Fibroblast of the conjunctiva (primary cell): Measurements from ENCODE around the gene MTG2.

Source experiments
- DNase-seq: peaks from one replicate; pipeline ENCODE4 v3.0.0-alpha.2; 2010; ENCODE audit warnings: low read depth

The MTG2 gene

DNA sequence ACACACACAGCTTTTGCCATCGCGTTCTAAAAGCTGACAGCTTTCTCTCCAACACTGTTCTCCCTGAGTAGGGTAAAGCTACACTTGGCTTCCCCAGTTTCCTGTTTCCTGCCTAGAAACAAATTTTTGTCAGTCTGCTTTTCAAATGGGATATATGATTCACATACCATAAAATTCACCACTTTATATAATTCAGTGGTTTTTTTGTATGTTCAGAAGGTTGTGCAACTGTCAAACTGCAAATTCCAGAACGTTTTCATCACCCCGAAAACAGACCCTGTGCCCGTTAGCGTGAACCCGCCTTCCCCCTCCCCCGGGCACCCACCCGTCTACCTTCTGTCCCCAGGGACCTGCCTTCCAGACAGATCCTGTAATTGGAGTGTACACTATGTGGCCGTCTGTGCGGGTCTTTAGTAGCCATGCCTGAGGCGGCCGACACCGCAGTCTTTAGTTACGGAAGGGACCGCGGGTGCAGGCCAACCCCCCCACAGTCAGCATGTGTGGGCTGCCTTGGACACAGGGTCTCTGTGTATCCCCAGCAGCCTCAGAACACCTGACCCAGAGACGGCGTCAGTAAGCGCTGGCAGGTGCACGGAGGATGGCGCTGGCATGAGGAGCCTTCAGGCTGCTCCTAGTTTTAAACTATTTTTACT lies 20.7 kb downstream of the MTG2 start:
- DNase-seq: no peak

- no peak for DNase-seq
Observed at GRCh38 chr20:62205618-62206387, 23.0 kb downstream of the MTG2 start.

DNA sequence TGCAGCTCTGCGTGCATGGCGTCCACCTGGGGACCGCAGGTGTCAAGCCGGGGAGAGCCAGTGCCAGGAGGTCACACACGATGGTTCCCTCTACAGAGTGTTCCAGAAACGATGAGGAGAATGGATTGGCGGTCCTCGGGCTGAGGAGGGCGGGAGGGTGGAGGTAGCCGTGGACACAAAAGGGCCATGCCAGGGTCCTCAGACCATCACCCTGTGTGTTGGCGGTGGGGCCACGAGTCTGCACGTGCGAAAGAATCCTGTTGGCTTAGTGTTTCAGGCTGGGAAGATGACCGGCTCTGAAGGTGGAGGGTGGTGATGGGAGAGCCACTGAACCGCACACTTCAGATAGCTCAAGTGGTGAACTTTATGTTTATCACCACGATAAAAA lies 23.6 kb downstream of the MTG2 start:
- no peak for DNase-seq

GRCh38 chr20:62208061-62208794 lies 25.4 kb downstream of the MTG2 start:
- DNase-seq: no peak

- DNase-seq: no peak
Observed at GRCh38 chr20:62208795-62209755, 26.2 kb downstream of the MTG2 start.

DNA sequence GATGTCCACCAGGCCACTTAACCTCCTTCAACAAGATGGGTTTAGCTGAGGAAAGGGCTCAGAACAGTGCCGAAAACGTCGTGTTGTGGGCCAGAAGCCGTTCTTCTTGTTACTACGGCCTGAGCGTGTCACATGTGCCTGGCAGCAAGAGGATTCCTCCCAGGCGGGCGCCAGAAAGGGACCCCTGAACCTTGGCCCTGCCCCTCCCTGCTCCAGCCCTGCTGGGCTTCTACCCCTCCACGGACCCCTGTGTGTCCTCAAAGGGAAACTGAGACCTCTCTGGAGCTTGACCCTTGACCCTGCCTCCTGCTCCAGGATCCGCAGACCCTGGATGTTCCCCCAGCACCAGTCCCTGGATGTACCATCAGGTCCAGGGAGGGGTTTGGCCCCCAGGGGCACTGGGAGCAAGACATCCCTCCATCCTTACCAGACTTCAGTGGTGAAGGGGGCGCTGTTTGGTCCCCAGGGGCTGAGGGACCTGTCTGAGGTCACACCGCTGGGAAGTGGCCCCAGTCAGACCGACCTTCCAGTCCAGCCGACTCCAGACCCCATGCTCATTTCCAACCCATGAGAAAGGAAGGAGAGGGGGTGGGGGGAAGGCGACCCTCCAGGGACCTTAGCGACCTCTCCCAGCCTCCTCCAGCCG lies 27.1 kb downstream of the MTG2 start:
- DNase-seq: no peak

DNA sequence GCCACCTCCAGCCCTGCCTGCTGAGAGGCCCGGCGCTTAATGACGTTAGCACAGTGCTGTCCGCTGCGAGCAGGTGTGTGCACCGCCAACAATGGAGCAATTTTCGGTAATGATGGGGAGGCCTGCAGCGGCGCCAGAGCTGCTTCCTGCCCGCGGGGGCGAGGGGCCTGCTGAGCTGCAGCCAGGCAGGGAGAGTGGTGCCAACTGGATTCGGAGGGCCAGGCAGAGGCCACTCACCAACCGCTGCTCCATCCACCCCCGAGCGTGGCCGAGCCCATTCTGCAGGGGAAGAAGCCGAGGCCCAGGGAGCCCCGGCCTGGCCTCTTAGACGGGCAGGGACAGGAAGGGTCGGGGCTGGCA lies 27.6 kb downstream of the MTG2 start:
- DNase-seq: no peak

DNA sequence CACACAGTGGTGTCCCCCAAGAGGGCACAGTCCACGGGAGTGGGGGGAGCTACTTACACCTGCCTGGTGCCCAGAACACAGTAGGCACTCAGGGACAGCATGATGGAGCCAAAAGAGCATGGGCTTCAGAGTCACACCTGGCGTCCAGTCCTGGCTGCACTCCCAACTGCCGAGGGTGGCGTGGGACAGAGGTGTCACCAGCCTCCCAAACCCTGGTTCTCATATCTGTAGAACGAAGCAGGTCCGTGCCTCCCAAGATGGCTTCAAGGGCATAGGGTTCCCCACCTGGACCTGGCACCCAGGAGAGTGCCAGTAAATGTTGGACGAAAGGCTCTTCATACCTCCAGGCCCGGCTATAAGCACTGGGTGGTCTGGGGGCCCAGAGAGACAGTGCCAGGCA lies 28.4 kb downstream of the MTG2 start:
- no peak for DNase-seq

DNA sequence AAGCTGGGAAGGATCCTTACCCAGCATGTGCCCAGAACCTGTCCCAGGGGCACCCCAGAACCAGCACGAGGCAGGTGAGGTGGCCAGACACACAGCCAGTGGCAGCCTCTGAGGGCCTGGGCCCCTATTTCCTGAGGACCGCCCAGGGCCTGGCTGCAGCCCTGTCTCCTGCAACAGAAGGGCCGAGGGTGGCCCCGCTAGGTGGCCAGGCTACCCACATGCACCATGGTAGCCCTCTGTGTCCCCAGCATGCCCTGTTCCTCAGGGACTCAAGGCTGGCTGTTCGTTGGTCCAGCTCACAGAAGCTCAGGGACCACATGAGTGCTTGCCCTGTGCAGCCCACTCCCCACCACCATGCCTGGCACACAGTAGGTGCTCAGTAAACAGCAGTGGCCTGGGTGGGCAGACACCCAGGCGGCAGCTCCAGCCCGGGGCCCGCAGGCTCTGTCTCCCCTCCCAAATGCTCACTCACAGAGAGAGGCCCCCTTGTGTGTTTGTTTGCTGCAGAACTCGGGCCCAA lies 29.0 kb downstream of the MTG2 start:
- no peak for DNase-seq

GRCh38 chr20:62212299-62212698 lies 29.5 kb downstream of the MTG2 start:
- no peak for DNase-seq

GRCh38 chr20:62214067-62214466 lies 31.2 kb downstream of the MTG2 start:
- DNase-seq: no peak

- DNase-seq: no peak
Observed at GRCh38 chr20:62215020-62215990, 32.5 kb downstream of the MTG2 start.

DNA sequence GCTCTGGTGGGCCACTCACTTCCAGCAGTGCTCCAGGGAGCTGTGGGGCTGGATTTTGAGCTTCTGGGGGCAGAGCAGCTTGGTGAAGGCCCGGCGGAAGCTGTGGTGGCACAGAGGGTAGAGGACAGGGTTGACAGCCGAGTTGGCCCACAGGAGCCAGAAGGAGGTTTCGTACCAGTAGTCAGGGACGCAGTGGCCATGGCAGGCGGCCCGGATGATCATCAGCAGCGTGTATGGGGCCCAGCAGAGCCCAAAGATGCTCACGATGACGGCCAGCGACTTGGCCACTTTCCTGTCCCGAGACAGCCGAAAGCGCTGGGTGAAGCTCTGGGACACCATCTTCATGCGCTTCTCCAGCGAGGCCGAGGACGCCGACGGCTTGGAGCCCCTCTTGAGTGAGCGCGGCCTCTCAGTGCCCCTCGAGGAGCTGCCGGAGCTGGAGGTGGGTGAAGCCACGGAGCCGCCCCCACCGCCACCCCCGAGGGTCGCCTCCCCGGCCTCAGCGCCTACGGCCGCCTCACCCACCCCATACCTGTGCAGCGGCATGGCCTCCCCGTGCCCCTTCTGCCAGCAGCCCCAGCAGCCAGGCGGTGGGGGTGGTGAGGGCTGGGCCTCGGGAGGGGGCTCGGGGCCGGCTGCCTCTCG lies 33.3 kb downstream of the MTG2 start:
- DNase-seq: no peak

- DNase-seq: no peak
Observed at GRCh38 chr20:62216636-62217566, 34.1 kb downstream of the MTG2 start.

DNA sequence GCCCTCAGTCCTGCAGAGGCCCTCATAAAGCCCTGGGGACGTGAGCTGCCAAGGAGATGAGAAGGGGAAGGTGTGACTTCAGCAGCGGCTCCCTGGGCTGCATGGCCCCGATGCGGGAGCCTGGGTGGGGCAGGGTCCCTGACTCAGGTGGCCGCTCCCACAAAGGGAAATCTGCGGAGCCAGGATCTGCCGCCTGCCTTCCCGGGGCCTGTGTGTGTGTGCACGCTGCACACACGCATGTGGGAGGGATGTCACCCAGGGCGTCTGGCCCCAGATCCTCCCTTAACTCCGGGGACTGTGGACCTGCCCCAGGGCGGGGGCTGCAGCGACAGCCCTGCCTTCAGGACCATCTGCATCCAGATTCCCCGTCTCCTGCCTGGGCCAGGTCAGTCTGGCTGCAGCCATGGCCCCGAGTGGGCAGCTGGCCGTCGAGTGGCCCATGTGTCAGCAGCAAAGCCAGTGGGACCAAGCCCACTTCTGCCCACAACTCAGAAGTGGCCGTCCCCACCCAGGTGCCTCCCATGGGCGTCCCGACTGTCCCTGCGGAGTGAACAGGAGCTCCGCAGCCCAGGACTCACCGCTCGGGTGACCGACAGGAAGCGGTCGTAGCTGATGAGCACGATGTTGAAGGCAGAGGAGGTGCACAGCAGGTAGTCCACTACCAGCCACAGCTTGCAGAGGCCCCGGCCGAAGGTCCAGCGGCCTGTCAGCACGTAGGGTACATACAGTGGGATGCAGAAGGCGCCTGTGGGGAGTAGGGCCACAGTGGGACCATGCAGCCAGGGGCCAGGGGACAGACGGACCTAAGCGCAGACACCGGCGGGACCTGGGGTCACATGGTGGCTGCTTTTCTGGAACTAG lies 35.3 kb downstream of the MTG2 start:
- DNase-seq: no peak

DNA sequence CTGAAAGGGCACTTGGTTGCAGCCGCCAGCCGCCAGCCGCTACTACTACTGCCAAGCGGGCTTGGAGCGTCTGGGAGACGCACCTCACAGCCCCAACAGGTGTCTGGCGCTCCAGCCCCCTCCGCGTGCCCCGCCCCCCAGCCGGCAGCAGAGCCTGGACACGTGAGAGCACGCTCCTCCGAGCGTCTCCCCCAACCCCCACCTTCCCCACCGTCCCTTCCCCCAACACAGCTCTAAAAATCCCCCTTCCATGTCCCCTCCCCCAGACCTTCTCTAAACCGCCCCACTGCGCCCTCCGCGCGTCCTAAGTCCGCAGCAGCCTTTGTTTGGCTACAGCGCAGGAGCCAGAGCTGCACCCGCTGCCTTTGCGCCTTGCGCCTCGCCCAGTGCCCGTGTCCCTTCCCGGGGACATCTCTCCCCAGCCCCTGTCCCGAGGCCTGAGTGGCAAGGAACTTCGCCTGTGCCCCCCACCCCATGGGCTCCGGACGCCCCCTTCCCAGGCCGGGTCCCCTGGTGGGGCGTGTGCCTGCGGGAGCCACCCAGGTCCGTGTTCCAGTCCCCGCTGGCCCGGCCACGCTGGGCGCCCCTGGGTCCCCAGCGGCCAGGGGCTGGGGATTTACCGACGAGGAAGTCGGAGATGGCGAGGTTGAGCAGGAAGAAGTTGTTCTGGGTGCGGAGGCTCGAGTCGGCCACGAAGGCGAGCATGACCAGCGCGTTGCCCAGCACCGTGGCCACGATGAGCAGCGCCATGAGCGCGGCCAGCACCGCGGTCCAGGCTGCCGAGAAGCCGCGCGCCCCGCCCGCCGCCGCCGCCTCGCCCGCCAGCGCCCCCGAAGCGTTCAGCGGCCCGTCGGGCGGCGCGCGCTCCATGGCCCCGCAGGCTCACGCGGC lies 36.5 kb downstream of the MTG2 start:
- no peak for DNase-seq
